WTC11 (cell line): ENCODE data around the gene FCGR3B.
"Not testable (repeated sequence)": the region's sequence is repeated elsewhere in the genome, so short reads cannot be mapped to it uniquely, and the experiment has no call there.

ENCODE experiments used
- CREM ChIP-seq: sonication (generic); formaldehyde crosslinking; IDR thresholded peaks from 2 replicates; pipeline ENCODE4 v1.8.1; 2022; ENCODE audit warnings: mild to moderate bottlenecking, missing genetic modification reagents, moderate library complexity
- MYBL2 ChIP-seq: sonication (generic); formaldehyde crosslinking; IDR thresholded peaks from 2 replicates; pipeline ENCODE4 v1.8.1; 2023; ENCODE audit warnings: mild to moderate bottlenecking, moderate library complexity, missing genetic modification reagents
- NFE2L1 ChIP-seq: sonication (generic); formaldehyde crosslinking; IDR thresholded peaks from 2 replicates; pipeline ENCODE4 v1.8.1; 2023; ENCODE audit warnings: missing genetic modification reagents
- NR2C2 ChIP-seq: sonication (generic); formaldehyde crosslinking; IDR thresholded peaks from 2 replicates; pipeline ENCODE4 v1.8.0; 2022; ENCODE audit warnings: mild to moderate bottlenecking, missing genetic modification reagents
- SMAD4 ChIP-seq: sonication (generic); formaldehyde crosslinking; IDR thresholded peaks from 2 replicates; pipeline ENCODE4 v1.8.0; 2022; ENCODE audit warnings: mild to moderate bottlenecking, missing genetic modification reagents
- TP53 ChIP-seq: sonication (generic); formaldehyde crosslinking; IDR thresholded peaks from 2 replicates; pipeline ENCODE4 v1.8.1; 2023; ENCODE audit warnings: mild to moderate bottlenecking, missing genetic modification reagents
- ZNF121 ChIP-seq: sonication (generic); formaldehyde crosslinking; IDR thresholded peaks from 2 replicates; pipeline ENCODE4 v1.8.0; 2023; ENCODE audit warnings: missing genetic modification reagents
- TF ChIP-seq, protein P1 (sequence below): sonication (generic); formaldehyde crosslinking; IDR thresholded peaks from 2 replicates; pipeline ENCODE4 v1.8.0; 2022; ENCODE audit warnings: mild to moderate bottlenecking, missing genetic modification reagents
- TF ChIP-seq, protein P2 (sequence below): sonication (generic); formaldehyde crosslinking; conservative IDR thresholded peaks from 2 replicates; pipeline ENCODE4 v1.8.1; 2022; ENCODE audit warnings: mild to moderate bottlenecking, missing genetic modification reagents
- TF ChIP-seq, protein P3 (sequence below): fragments of 200-600 bp; IDR thresholded peaks from 2 replicates; pipeline ENCODE4 v1.8.0; 2022; ENCODE audit warnings: antibody characterized with exemption
- TF ChIP-seq, protein P4 (sequence below): sonication (generic); formaldehyde crosslinking; IDR thresholded peaks from 2 replicates; pipeline ENCODE4 v1.8.1; 2023; ENCODE audit warnings: mild to moderate bottlenecking, moderate library complexity, missing genetic modification reagents
- TF ChIP-seq, protein P5 (sequence below): sonication (generic); formaldehyde crosslinking; IDR thresholded peaks from 2 replicates; pipeline ENCODE4 v1.8.0; 2023; ENCODE audit warnings: missing genetic modification reagents, mild to moderate bottlenecking, borderline replicate concordance
- TF ChIP-seq, protein P6 (sequence below): sonication (generic); formaldehyde crosslinking; IDR thresholded peaks from 2 replicates; pipeline ENCODE4 v1.8.1; 2022; ENCODE audit warnings: mild to moderate bottlenecking, missing genetic modification reagents, moderate library complexity, borderline replicate concordance

DNA sequence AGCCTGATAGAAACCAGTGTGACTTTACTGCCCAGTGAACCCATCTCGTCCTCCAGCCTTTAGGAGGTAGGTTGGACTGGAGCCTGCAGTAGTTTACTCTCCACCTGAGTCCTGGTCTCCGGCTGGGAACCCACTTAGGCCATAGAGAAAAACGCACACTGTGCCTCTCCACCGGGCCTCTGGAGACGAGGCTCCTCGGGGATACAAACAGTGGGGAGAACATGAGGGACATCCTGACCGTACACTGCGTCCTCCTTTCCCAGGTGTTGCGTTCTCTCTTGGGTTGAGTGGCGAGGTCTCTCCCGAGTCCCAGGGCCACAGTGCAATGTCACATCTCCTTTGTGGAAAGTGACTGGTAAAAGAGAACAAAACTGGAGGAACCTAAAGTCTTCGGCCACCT, 26.0 kb downstream of the FCGR3B start:
- not testable (repeated sequence) for TF ChIP-seq NFE2L1 (CRISPR knock-in tag); MYBL2 (CRISPR knock-in tag); TP53 (CRISPR knock-in tag); NR2C2 (CRISPR knock-in tag); ZNF121; SMAD4 (CRISPR knock-in tag); CREM (CRISPR knock-in tag)
- TF ChIP-seq, protein P1, sequence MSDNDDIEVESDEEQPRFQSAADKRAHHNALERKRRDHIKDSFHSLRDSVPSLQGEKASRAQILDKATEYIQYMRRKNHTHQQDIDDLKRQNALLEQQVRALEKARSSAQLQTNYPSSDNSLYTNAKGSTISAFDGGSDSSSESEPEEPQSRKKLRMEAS (CRISPR knock-in tag) = not testable (repeated sequence)
- TF ChIP-seq, protein P2, sequence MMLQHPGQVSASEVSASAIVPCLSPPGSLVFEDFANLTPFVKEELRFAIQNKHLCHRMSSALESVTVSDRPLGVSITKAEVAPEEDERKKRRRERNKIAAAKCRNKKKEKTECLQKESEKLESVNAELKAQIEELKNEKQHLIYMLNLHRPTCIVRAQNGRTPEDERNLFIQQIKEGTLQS = not testable (repeated sequence)
- TF ChIP-seq, protein P3, sequence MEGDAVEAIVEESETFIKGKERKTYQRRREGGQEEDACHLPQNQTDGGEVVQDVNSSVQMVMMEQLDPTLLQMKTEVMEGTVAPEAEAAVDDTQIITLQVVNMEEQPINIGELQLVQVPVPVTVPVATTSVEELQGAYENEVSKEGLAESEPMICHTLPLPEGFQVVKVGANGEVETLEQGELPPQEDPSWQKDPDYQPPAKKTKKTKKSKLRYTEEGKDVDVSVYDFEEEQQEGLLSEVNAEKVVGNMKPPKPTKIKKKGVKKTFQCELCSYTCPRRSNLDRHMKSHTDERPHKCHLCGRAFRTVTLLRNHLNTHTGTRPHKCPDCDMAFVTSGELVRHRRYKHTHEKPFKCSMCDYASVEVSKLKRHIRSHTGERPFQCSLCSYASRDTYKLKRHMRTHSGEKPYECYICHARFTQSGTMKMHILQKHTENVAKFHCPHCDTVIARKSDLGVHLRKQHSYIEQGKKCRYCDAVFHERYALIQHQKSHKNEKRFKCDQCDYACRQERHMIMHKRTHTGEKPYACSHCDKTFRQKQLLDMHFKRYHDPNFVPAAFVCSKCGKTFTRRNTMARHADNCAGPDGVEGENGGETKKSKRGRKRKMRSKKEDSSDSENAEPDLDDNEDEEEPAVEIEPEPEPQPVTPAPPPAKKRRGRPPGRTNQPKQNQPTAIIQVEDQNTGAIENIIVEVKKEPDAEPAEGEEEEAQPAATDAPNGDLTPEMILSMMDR = not testable (repeated sequence)
- TF ChIP-seq, protein P4, sequence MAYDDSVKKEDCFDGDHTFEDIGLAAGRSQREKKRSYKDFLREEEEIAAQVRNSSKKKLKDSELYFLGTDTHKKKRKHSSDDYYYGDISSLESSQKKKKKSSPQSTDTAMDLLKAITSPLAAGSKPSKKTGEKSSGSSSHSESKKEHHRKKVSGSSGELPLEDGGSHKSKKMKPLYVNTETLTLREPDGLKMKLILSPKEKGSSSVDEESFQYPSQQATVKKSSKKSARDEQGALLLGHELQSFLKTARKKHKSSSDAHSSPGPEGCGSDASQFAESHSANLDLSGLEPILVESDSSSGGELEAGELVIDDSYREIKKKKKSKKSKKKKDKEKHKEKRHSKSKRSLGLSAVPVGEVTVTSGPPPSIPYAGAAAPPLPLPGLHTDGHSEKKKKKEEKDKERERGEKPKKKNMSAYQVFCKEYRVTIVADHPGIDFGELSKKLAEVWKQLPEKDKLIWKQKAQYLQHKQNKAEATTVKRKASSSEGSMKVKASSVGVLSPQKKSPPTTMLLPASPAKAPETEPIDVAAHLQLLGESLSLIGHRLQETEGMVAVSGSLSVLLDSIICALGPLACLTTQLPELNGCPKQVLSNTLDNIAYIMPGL (CRISPR knock-in tag) = not testable (repeated sequence)
- TF ChIP-seq, protein P5, sequence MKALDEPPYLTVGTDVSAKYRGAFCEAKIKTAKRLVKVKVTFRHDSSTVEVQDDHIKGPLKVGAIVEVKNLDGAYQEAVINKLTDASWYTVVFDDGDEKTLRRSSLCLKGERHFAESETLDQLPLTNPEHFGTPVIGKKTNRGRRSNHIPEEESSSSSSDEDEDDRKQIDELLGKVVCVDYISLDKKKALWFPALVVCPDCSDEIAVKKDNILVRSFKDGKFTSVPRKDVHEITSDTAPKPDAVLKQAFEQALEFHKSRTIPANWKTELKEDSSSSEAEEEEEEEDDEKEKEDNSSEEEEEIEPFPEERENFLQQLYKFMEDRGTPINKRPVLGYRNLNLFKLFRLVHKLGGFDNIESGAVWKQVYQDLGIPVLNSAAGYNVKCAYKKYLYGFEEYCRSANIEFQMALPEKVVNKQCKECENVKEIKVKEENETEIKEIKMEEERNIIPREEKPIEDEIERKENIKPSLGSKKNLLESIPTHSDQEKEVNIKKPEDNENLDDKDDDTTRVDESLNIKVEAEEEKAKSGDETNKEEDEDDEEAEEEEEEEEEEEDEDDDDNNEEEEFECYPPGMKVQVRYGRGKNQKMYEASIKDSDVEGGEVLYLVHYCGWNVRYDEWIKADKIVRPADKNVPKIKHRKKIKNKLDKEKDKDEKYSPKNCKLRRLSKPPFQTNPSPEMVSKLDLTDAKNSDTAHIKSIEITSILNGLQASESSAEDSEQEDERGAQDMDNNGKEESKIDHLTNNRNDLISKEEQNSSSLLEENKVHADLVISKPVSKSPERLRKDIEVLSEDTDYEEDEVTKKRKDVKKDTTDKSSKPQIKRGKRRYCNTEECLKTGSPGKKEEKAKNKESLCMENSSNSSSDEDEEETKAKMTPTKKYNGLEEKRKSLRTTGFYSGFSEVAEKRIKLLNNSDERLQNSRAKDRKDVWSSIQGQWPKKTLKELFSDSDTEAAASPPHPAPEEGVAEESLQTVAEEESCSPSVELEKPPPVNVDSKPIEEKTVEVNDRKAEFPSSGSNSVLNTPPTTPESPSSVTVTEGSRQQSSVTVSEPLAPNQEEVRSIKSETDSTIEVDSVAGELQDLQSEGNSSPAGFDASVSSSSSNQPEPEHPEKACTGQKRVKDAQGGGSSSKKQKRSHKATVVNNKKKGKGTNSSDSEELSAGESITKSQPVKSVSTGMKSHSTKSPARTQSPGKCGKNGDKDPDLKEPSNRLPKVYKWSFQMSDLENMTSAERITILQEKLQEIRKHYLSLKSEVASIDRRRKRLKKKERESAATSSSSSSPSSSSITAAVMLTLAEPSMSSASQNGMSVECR = not testable (repeated sequence)
- TF ChIP-seq, protein P6, sequence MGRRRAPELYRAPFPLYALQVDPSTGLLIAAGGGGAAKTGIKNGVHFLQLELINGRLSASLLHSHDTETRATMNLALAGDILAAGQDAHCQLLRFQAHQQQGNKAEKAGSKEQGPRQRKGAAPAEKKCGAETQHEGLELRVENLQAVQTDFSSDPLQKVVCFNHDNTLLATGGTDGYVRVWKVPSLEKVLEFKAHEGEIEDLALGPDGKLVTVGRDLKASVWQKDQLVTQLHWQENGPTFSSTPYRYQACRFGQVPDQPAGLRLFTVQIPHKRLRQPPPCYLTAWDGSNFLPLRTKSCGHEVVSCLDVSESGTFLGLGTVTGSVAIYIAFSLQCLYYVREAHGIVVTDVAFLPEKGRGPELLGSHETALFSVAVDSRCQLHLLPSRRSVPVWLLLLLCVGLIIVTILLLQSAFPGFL (CRISPR knock-in tag) = not testable (repeated sequence)
